GM12892 (cell line): ENCODE measurements around the gene PSMG4.
"Not testable (repeated sequence)": the region's sequence is repeated elsewhere in the genome, so short reads cannot be mapped to it uniquely, and the experiment has no call there.

ENCODE experiments used
- DNase-seq: peaks from one replicate; pipeline ENCODE4 v3.0.0; 2011; ENCODE audit not compliant: insufficient read length
- FAIRE-seq: peaks from 2 replicates; lab custom pipeline; 2011; peaks lifted over from hg19 to GRCh38; lab: Jason Lieb, UNC
- POLR2A ChIP-seq: IDR thresholded peaks from 2 replicates; pipeline ENCODE4 v1.6.1; 2011; ENCODE audit warnings: low read depth, low read length, control low read depth
- POLR2AphosphoS5 ChIP-seq: IDR thresholded peaks from 2 replicates; pipeline ENCODE4 v1.6.1; 2011; ENCODE audit warnings: low read depth, low read length, control low read depth
- TAF1 ChIP-seq: IDR thresholded peaks from 2 replicates; pipeline ENCODE4 v1.6.1; 2011; ENCODE audit warnings: low read depth, mild to moderate bottlenecking, control low read depth, low read length, borderline replicate concordance

PSMG4 gene

DNA sequence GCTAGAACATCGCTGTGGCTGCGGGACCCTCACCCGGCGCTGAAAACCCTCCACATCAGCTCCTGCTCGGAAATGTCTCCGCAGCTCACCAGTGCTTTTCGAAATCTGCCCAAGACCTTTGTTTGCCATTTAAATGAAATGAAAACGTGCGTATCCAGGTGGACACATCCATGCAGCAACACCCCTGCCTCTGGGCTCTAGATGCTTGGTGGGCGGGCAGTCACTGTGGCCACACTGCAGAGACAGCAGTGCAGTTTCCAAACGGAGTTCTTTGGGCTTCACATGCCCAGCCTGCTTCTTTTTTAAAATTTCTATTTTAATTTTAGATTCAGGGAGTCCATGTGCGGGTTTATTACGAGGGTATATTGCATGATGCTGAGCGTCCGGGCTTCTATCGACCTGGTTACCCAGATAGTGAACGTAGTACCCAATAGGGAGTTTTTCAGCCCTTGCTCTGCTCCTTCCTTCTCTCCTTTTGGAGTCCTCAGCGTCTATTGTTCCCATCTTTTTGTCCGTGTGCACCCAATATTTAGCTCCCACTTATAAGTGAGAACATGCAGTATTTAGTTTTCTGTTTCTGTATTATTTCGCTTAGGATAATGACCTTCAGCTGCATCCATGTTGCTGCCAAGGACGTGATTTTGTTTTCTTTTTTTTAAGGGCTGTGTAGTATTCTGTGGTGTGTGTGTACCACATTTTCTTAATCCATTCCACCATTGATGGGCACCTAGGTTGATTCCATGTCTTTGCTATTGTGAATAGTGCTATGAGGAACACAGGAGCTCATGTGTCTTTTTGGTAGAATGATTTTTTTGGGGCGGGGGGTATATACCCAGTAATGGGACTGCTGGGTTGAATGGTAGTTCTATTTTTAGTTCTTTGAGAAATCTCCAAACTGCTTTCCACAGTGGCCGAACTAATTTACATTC lies 26.5 kb upstream of the PSMG4 start:
- no peak for TF ChIP-seq POLR2AphosphoS5
- no peak for TF ChIP-seq POLR2A
- TF ChIP-seq TAF1 = no peak
- FAIRE-seq (no peak), DNase-seq (no peak)

DNA sequence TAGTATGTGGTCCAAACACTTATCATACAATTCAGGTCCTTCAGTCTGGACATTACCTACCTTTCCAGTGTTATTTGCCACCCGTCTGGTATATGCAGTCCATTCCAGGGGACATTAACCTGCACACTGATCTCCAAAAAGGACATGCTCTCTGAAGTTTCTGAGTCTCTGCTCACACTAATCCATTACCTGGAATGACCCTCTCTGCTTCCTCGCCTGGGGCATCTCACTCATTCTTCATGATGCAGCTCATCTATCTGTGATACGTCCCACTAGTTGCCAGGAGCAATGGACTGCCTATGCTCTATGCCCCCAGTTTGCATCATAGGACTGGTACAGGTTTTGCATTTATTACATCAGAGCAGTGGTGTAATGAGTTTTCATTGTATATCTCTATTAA lies 25.4 kb upstream of the PSMG4 start:
- no peak for TF ChIP-seq TAF1
- no peak for TF ChIP-seq POLR2A
- no peak for TF ChIP-seq POLR2AphosphoS5
- DNase-seq = no peak
- no peak for FAIRE-seq

DNA sequence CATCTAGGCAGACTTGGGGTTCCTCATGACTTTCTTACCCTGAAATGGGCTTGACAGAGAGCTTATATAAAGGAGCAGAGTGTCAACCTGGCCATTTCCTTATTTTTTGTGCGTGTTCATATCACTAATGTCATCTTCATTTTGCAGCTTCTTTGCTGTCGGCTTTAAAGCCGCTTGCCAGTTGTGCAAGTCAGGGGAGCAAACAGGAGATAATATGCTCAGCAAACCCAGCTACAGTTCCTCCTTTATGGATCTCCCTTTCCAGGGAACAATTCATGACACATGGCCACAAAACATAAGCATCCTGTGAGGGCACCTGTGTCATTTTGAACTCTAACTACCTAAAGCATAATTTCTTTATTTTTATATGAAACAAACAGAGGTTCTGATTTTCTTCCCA lies 24.8 kb upstream of the PSMG4 start:
- FAIRE-seq = no peak

DNA sequence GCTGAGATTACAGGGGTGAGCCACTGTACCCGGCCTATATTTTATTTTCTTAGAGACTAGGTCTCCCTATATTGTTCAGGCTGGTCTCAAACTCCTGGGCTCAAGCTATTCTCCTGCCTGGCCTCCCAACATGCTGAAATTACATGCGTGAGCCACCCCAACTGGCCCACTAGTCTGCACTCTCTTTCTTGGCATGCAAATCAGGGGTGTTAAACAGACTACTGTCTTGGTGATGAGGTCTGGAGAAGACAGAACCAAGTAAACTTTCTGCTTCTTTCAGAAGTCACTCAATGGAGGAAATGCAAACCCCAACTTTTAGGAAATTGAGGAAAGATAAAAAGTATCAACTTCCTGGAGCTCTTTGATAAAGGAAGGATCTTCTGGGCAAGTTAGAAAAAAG lies 23.3 kb upstream of the PSMG4 start:
- DNase-seq = no peak
- no peak for TF ChIP-seq POLR2AphosphoS5
- no peak for TF ChIP-seq TAF1
- TF ChIP-seq POLR2A = no peak
- FAIRE-seq = no peak

More for the DNA sequence above, 24.8 kb upstream of the PSMG4 start:
- DNase-seq = no peak
- TF ChIP-seq POLR2A (no peak), TAF1 (no peak), POLR2AphosphoS5 (no peak)

DNA sequence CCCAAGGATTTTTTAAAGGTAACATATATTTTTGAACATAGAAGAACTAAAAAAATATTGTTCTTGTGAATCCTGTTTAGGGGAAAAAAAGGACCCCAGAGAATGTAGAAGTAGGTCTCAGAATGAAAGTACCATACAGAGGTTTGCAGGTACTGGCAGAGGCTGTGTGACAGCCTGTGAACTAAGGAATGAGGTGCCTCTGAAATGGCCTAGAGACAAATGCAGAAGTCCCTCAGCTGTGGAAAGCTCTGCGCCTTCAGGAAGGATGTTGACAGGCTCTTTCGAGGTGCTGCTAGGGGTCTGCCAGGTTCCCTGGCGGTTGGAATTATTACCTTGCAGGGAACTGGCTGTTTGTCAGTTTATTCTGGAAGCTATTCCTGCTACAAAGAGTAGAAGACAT lies 22.7 kb upstream of the PSMG4 start:
- TF ChIP-seq POLR2AphosphoS5 = no peak
- TF ChIP-seq TAF1 = no peak
- TF ChIP-seq POLR2A = no peak
- DNase-seq (no peak), FAIRE-seq (peak; percentile 36)

DNA sequence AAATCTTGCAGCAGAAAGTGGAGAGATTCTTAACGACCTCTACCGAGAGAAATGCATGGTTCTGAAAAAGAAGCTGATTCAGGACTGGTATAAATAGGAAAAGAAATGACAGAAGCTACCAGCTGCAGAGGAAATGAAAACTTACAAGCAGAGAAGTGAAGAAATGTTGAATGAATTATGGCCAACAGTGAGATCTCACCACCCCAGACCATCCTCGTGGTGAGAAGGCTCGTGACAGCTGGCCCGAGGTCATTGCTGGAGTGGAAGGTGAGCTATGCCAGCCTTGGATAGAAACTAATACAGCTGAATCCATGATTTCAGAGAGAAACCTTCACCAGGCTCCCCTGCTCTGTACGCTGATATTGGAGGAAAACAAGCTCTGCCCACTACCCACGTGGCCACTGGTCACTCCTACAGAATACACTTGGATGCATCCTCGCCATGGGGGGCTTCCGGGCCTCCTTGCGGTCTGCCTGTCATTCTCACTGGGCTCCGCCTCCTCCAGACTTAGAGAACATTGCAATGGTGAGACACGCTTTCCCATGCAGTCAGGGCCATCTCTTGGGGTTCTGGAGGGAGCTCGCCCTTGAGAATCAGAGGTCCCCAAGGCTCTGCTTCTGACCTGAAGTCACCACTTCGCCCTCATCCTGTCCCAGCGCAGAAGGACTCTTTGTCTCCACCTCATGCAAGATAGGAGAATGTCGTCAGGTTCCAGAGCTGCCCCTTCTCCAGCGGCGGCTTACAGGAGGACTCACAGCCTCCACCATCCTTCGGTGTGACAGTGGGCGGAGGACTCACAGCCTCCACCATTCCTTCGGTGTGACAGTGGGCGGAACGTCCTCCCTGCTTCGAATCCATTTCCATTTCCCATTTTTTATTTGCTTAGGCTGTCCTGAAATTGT lies 20.7 kb upstream of the PSMG4 start:
- FAIRE-seq = peak; percentile 64
- no peak for TF ChIP-seq POLR2A
- TF ChIP-seq TAF1 = no peak
- TF ChIP-seq POLR2AphosphoS5 = no peak

DNA sequence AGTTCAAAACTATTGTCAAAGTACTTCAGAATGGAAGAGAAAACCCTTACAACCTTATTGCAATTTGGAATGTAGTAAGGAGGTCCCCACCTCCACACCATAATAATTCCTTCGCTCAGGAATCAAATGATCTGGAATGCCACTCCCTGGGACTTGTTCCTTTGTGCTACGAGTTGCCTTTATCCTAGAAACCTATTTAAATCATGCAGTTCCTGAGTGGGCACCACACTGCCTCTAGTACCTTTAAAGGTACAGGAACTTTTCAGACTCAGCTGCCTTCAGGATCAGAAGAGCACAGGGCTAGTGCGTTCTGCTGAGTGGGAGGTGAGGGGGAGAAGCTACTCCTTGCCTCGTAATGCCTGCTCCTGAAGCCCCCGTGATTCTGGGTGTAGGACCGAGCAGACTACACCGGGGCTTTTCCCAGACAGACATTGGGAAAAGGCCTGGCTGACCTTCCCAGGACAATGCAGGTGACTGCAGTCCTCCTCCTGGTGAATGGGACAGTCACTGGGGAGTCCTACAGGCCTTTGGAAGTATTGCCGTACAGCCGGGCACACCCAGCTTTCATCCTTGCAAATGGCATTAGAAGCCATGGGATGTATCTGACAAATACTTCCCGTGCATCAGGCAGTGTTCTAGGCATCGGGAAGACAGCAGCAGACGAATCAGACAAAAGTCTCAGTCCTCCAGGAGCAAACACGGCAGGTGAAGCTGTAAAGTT lies 19.5 kb upstream of the PSMG4 start:
- FAIRE-seq (no peak), DNase-seq (no peak)
- TF ChIP-seq POLR2AphosphoS5 = no peak
- no peak for TF ChIP-seq TAF1
- TF ChIP-seq POLR2A = no peak

More for the DNA sequence above, 20.7 kb upstream of the PSMG4 start:
- no peak for DNase-seq

DNA sequence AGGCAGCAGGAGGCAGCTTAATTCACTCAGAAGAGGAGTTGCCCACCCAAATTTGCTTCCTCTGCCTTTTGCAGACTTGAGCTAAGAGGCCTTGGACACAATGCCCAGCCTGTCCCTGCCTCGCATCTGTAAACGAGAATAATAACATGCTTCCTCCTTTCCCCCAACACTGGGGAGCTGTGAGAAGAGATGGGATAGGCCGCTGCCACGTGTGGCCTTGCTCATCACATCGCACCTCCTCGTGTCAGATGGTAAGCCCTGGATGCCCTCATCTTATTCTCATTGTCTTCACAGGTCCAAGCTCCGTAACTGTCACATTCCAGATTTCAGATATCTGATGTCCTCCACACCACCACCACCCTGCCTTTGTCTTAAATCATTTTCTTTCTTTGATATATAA lies 18.2 kb upstream of the PSMG4 start:
- DNase-seq (no peak), FAIRE-seq (no peak)
- TF ChIP-seq POLR2A (no peak), POLR2AphosphoS5 (no peak), TAF1 (no peak)

DNA sequence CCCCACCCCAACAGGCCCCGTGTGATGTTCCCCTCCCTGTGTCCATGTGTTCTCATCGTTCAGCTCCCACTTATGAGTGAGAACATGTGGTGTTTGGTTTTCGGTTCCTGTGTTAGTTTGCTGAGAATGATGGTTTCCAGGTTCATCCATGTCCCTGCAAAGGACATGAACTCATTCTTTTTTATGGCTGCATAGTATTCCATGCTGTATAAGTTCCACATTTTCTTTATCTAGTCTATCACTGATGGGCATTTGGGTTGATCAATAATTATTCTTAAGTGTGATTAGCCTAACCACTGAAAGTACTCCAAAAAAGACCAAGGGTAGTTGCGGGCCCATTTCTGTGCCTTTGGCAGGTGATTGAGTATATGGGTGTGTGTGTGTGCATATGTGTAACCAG lies 17.0 kb upstream of the PSMG4 start:
- not testable (repeated sequence) for FAIRE-seq, DNase-seq

DNA sequence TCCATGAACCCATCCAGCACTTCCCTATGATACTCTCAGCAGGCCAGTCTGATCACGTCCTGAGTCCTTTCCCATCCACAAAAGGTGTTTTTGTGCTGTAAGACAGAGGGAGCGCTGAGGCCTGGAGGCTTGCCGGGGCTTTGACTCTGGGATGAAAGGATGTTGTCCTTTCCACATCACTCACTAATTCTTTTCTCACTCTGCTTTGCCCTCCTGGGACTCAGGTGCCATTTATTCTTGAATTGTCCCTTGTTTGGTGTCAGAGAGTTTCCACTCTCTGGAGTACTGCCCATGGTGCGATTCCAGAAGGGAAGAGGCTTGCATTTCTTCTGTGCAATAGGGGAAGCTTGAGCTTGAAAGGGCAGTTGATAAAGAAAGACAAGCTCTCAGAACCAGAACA lies 16.0 kb upstream of the PSMG4 start:
- DNase-seq (no peak), FAIRE-seq (no peak)
- TF ChIP-seq POLR2AphosphoS5 (no peak), POLR2A (no peak), TAF1 (no peak)
